NCI-H1930 (cell line): ENCODE measurements around the gene FBXL17.
"Not testable (repeated sequence)": the region's sequence is repeated elsewhere in the genome, so short reads cannot be mapped to it uniquely, and the experiment has no call there.

ENCODE experiments used
- DNase-seq, 2 experiments: peaks; one replicate each; lab custom pipeline; 2025; lab: John Stamatoyannopoulos, UW

The FBXL17 gene

GRCh38 chr5:108303611-108304010 lies 78.3 kb downstream of the FBXL17 start:
- no peak for DNase-seq

GRCh38 chr5:108303086-108303485 lies 78.8 kb downstream of the FBXL17 start:
- no peak for DNase-seq

GRCh38 chr5:108297042-108297601 lies 84.8 kb downstream of the FBXL17 start:
- no peak for DNase-seq

GRCh38 chr5:108295578-108296368 lies 86.1 kb downstream of the FBXL17 start:
- no peak for DNase-seq

- DNase-seq: no peak
Measured at GRCh38 chr5:108280960-108281569, 100.8 kb downstream of the FBXL17 start.

GRCh38 chr5:108280248-108280647 lies 101.7 kb downstream of the FBXL17 start:
- DNase-seq: no peak

GRCh38 chr5:108278285-108279240 lies 103.3 kb downstream of the FBXL17 start:
- no peak for DNase-seq

GRCh38 chr5:108276187-108277050 lies 105.5 kb downstream of the FBXL17 start:
- DNase-seq: no peak

- not testable (repeated sequence) for DNase-seq
Measured at GRCh38 chr5:108274080-108274479, 107.8 kb downstream of the FBXL17 start.

GRCh38 chr5:108271127-108271526 lies 110.8 kb downstream of the FBXL17 start:
- DNase-seq: no peak

GRCh38 chr5:108266242-108266641 lies 115.7 kb downstream of the FBXL17 start:
- DNase-seq: no peak

GRCh38 chr5:108264533-108264932 lies 117.4 kb downstream of the FBXL17 start:
- DNase-seq: no peak

- DNase-seq: no peak
Measured at GRCh38 chr5:108263338-108263737, 118.6 kb downstream of the FBXL17 start.

GRCh38 chr5:108260858-108261170 lies 121.1 kb downstream of the FBXL17 start:
- DNase-seq: no peak

- peak in 1 of 2 experiments; percentile 22 for DNase-seq
Measured at GRCh38 chr5:108260117-108260857, 121.6 kb downstream of the FBXL17 start.

- DNase-seq: no peak
Measured at GRCh38 chr5:108259306-108259705, 122.6 kb downstream of the FBXL17 start.

- no peak for DNase-seq
Measured at GRCh38 chr5:108257996-108258395, 123.9 kb downstream of the FBXL17 start.

GRCh38 chr5:108255468-108255867 lies 126.4 kb downstream of the FBXL17 start:
- peak in 1 of 2 experiments; percentile 4 for DNase-seq

- no peak for DNase-seq
Measured at GRCh38 chr5:108251350-108251749, 130.5 kb downstream of the FBXL17 start.

- DNase-seq: no peak
Measured at GRCh38 chr5:108249785-108250426, 132.0 kb downstream of the FBXL17 start.
